Body of pancreas (tissue), 4 donors: ENCODE measurements around the gene PUS3.

ENCODE experiments used
- POLR2A ChIP-seq, 3 donors: fragments of 450-650 bp; IDR thresholded peaks; one replicate each; pipeline ENCODE4 v1.6.1; 2016; ENCODE audit warnings: antibody characterized with exemption in 3 of 3, mild to moderate bottlenecking in 2 of 3
- TF ChIP-seq, protein P1 (sequence below), 7 experiments: fragments of 450-650 bp in 4 of 7; fragments of 200-600 bp in 3 of 7; sonication (generic) in 3 of 7; IDR thresholded peaks; one replicate each; pipeline ENCODE4 v1.5.1; 2016 to 2019; ENCODE audit warnings: antibody characterized with exemption in 7 of 7

DNA sequence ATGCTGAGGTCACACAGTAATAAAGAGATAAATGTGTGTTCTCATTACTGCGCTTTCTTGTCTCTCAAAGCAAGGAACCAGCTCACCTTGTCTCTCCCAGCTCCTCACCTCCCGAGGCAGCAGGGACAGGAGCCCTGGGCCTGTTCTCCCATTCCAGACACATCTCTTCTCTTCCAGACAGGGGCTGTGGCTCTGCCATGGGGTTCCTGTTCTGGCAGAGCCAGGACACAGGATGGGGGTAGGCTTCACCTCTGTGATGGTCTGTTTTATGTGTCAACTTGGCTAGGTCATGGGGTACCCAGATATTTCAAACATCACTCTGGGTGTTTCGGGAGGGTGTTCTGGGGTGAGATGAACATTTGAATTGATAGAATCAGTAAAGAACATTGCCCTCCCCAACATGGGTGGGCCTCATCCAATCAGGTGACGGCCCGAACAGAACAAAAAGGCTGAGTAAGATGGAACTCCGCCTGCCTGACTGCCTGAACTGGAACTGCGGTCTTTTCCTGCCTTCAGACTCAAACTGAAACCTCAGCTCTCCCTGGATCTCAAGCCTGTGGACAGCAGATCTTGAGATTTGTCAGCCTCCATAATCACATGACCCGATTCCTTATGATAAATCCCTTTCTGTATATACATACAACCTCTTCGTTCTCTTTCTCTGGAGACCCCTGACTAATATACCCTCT is 40.8 kb upstream of the PUS3 start:
- TF ChIP-seq, protein P1, sequence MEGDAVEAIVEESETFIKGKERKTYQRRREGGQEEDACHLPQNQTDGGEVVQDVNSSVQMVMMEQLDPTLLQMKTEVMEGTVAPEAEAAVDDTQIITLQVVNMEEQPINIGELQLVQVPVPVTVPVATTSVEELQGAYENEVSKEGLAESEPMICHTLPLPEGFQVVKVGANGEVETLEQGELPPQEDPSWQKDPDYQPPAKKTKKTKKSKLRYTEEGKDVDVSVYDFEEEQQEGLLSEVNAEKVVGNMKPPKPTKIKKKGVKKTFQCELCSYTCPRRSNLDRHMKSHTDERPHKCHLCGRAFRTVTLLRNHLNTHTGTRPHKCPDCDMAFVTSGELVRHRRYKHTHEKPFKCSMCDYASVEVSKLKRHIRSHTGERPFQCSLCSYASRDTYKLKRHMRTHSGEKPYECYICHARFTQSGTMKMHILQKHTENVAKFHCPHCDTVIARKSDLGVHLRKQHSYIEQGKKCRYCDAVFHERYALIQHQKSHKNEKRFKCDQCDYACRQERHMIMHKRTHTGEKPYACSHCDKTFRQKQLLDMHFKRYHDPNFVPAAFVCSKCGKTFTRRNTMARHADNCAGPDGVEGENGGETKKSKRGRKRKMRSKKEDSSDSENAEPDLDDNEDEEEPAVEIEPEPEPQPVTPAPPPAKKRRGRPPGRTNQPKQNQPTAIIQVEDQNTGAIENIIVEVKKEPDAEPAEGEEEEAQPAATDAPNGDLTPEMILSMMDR (IDR thresholded peaks at IDR 0.05): no peak
- TF ChIP-seq POLR2A (IDR thresholded peaks at IDR 0.05): no peak
